Measurements from ENCODE around the gene CSNK2A1. TPM values are rescaled to one million over a fixed set of nuclear protein-coding genes. Genes with fewer than 3 reads are reported as not detected.
A peak's percentile ranks its signal among the peaks of the same experiment; 100 is the strongest.

CSNK2A1 gene
- total RNA-seq, 2 donors from 2014 or later: 71.4 to 74.8 TPM

- intact Hi-C loops (cut with DNase I): loop anchor here in 1 of 2 donors (10.0 kb wide), 2 partner anchors 96 to 166 kb away; no protein-coding TSS in a partner anchor
- peak; percentile 71 for DNase-seq (ENCODE audit: low spot score)
Measured at GRCh38 chr20:568673-569415, 25.3 kb upstream of the CSNK2A1 start.

DNA sequence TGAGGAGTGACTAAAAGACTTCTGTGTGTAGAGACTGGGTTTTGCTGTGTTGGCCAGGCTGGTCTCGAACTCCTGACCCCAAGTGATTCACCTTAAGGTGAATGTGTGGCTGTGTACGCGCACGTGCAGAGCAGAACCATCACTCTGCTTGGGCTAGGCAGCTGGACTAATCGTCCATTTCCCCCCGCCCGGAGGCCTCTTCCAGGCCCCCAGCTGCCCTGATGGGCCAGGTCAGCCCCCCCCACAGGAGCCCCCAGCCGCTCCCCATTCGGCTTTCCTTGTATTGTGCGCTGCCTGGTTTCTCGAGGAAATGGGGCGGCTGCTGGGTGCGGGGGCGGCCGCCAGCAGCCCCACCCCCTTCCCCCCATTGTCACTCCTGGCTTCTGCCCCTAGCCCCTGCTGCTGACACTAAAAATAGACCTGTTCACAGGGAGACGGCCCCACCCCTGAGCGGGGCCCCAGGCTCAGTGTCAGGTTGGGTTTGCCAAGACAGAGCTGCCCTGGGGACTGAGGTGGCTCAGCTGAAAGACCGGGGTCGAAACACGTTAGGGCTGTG is 24.6 kb upstream of the CSNK2A1 start:
- DNase-seq (ENCODE audit: low spot score): peak; percentile 76
- intact Hi-C loops (cut with DNase I): loop anchor here in 1 of 2 donors (10.0 kb wide), 2 partner anchors 97 to 167 kb away; no protein-coding TSS in a partner anchor

DNA sequence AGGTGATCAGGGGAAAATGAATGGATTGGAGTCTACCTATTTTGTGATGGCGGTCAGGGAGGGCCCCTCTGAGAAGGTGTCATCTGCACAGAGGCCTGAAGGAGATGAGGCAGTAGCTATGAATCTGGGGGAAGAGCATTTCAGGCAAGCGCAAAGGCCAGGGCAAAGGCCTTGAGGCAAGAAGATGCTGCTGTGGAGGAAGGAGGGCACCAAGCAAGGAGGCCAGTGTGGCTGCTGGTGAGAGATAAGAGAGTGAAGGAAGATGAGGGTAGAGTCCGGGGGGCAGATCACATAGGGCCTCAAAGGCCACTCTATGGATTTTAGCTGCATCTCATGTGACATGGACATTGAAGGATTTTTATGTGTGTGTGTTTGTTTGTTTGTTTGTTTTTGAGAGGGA is 20.6 kb upstream of the CSNK2A1 start:
- peak; percentile 28 for DNase-seq (ENCODE audit: low spot score)
- intact Hi-C loops (cut with DNase I): loop anchor here (5.0 to 10.0 kb wide), 4 partner anchors 101 to 178 kb away; no protein-coding TSS in a partner anchor

- peak; percentile 37 for DNase-seq (ENCODE audit: low spot score)
- intact Hi-C loops (cut with DNase I): loop anchor here (5.0 to 10.0 kb wide), 4 partner anchors 102 to 179 kb away; no protein-coding TSS in a partner anchor
Measured at GRCh38 chr20:563187-563586, 19.6 kb upstream of the CSNK2A1 start.

GRCh38 chr20:562232-562897 is 18.8 kb upstream of the CSNK2A1 start:
- intact Hi-C loops (cut with DNase I): loop anchor here (5.0 to 10.0 kb wide), 4 partner anchors 102 to 180 kb away; no protein-coding TSS in a partner anchor
- DNase-seq (ENCODE audit: low spot score): peak; percentile 43

DNA sequence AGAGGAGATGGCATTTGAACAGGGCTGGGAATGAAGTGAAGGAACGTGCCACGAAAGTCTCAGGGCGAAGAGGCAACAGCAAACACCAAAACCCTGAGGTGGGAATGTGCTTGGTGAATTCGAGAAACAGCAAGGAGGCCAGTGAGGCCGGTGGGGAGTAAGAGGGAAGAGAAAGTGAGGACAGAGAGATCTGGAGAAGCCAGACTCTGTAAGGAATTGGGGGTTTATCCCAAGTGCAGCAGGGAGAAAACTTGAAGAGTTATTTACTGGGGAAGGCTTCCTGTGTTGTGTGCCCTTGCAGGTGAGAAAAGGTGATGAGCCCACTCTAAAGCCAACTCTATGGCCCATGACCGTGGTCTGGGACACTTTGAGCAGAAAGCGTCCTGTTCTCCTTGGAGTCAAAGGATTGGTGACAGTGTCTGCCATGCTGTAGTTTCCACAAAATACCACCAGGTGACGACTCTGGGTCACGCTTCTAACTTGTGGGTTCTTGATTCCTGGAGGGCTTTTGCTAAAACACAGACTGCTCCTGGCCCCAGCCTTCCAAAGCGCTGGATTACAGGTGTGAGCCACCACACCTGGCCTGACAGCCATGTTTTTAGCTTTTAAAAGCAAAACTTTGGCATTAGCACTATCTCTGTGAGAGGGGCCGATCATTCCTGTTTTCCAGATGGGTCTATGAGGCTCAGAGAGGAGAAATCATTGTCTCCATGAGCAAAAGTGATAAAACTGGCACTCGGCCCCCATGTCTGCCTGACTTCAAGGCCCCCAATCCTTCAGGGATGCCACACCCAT is 18.0 kb upstream of the CSNK2A1 start:
- intact Hi-C loops (cut with DNase I): loop anchor here (5.0 to 10.0 kb wide), 4 partner anchors 103 to 181 kb away; no protein-coding TSS in a partner anchor
- peak; percentile 71 for DNase-seq (ENCODE audit: low spot score)

- intact Hi-C loops (cut with DNase I): loop anchor here (5.0 to 10.0 kb wide), 4 partner anchors 104 to 182 kb away; no protein-coding TSS in a partner anchor
- peak; percentile 26 for DNase-seq (ENCODE audit: low spot score)
Measured at GRCh38 chr20:560680-561079, 17.1 kb upstream of the CSNK2A1 start.

DNA sequence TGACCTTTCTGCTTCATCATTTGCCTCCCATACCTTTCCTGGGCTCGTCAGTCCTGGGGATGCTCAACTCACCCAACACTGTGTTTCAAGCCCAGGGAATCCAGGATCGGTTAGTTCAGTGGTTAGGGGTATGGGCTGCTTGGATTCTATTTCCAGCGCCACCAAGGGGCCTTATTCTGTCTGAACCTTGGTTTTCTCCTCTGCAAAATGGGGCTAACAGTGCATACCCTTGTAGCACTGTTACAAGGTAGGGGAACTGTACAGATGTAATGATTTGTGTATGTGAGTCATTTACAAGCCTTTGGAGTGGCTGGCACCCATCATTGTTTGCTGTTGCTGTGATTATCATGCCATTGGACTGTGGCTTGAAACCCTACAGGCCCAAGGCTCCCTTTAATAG is 14.5 kb upstream of the CSNK2A1 start:
- intact Hi-C loops (cut with DNase I): no loop called here
- DNase-seq (ENCODE audit: low spot score): no peak

DNA sequence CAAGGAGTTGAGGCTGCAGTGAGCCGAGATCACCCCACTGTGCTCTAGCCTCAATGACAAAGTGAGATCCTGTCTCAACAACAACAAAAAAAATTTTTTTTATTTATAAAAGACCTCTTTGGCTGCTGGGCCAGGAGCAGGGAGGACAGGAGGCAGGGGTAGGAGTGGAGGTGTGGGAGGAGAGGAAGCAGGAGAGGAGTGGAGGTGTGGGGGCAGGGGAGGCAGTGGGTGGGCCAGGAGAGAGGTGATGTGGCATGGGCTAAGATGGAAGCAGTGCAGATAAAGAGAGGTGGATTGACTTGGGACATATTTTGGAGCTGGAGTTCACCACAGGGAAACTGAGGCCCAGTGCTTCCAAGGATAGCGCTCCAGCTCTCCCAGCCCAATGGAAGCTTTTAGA is 13.4 kb upstream of the CSNK2A1 start:
- DNase-seq (ENCODE audit: low spot score): no peak
- intact Hi-C loops (cut with DNase I): no loop called here

DNA sequence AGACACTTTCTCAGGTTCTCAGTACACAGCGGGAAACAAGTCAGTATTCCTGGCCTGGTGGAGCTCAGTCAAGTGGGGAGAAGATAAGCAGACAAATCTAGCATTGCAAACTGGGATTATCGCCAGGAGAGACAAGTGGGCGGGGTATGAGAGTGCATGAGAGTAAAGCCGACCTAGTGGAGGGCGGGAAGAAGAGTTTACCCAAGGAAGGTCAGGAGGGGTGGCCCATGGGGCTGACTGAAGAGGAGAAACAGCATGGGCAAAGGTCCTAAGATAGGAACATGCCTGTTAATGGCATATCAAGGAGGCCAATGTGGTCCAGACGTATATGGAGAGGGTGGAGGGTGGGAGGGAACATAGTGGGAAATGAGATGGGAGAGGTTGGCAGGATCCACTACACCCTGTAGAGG is 12.4 kb upstream of the CSNK2A1 start:
- no peak for DNase-seq (ENCODE audit: low spot score)
- intact Hi-C loops (cut with DNase I): no loop called here

GRCh38 chr20:550611-551010 is 7.0 kb upstream of the CSNK2A1 start:
- intact Hi-C loops (cut with DNase I): no loop called here
- no peak for DNase-seq (ENCODE audit: low spot score)

DNA sequence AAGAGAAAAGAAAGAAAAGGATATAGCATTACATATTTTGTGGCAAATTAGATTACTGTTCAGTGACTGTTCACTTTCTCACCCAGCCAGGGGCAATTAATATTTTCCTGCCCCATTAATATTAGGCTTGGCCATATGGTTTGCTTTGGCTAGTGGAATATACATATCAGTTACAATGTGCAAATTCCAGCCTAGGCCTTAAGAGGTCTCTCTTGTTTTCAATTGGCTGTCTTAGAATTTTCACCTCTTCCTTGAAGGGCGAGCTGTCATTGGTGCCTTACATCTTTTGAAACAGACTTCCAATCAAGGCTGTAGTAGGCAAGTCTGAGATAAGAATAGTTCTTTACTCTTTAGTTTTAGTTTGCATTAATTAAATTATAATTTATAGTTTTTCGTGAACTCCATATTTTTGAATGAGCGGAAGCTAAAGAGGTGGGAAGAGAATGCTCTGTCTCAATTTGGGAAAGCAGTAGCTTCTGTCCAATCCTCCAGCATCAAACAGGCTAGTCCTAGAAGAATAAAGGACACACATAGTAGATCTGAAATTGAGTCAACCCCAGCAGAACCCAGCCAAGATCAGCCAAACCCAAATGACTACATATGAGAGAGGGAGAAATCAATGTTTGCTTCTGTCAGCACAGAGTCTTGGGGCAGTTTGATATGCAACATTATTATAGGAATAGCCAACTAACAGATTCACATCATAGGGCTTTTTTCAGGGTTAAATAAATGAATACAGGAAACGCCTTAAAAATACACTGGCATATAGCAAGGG is 6.3 kb upstream of the CSNK2A1 start:
- no peak for DNase-seq (ENCODE audit: low spot score)
- intact Hi-C loops (cut with DNase I): loop anchor here in 1 of 2 donors (10.0 kb wide), 1 partner anchor 565 kb away; the partner anchor contains the start of gene PSMF1

DNA sequence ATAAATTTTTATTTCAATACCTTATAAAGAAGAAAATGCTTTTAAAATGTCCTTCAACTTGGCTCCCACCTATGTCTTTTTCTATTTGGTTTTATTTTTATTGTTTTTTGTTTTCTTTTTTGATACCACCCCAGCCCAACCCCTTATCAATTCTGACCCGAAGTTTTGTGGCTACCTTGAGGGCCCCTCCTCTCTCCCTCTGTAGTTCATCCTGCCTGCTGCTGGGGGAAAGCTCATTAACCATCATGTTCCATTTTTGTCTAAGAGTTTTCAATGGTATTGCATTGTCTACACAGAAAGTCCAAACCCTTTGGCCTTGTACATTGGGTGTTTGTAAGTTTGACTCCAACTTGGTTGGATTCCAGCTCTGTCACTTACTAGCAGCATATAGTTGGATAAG is 5.3 kb upstream of the CSNK2A1 start:
- DNase-seq (ENCODE audit: low spot score): no peak
- intact Hi-C loops (cut with DNase I): loop anchor here in 1 of 2 donors (10.0 kb wide), 1 partner anchor 566 kb away; the partner anchor contains the start of gene PSMF1

GRCh38 chr20:547394-547793 is 3.8 kb upstream of the CSNK2A1 start:
- intact Hi-C loops (cut with DNase I): loop anchor here in 1 of 2 donors (10.0 kb wide), 1 partner anchor 567 kb away; the partner anchor contains the start of gene PSMF1
- DNase-seq (ENCODE audit: low spot score): no peak

- DNase-seq (ENCODE audit: low spot score): no peak
- intact Hi-C loops (cut with DNase I): loop anchor here in 1 of 2 donors (10.0 kb wide), 1 partner anchor 568 kb away; the partner anchor contains the start of gene PSMF1
Measured at GRCh38 chr20:546353-546752, 2.8 kb upstream of the CSNK2A1 start.

DNA sequence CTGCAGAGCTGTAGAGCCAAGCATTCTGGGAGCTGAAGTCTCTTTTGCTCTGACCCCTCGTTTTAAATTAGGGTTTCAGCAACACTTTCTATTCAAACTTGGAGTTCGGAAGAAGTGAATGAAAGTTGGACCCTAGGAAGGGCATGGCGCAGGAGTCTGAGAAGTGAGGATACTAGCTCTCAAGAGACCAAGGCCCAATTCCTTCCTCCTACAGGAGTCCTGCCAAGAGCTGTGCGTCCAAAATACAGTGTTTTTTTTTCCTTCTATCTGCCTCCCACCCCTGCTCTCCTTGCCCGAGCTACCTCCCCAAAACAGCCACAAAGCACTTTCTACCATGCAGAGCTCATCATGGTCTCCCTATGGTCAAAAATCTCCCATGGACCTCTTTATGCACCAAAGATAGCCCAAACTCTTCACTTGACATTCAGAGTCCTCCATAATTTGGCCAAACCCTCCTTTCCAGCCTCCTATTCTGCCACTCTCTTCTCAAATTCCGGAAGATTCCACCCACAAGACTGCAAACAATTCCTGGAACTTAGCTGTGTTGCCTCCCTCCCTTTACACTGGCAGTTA is 649 bp upstream of the CSNK2A1 start:
- DNase-seq (ENCODE audit: low spot score): no peak
- intact Hi-C loops (cut with DNase I): loop anchor here in 1 of 2 donors (10.0 kb wide), 1 partner anchor 571 kb away; the partner anchor contains the start of gene PSMF1

DNA sequence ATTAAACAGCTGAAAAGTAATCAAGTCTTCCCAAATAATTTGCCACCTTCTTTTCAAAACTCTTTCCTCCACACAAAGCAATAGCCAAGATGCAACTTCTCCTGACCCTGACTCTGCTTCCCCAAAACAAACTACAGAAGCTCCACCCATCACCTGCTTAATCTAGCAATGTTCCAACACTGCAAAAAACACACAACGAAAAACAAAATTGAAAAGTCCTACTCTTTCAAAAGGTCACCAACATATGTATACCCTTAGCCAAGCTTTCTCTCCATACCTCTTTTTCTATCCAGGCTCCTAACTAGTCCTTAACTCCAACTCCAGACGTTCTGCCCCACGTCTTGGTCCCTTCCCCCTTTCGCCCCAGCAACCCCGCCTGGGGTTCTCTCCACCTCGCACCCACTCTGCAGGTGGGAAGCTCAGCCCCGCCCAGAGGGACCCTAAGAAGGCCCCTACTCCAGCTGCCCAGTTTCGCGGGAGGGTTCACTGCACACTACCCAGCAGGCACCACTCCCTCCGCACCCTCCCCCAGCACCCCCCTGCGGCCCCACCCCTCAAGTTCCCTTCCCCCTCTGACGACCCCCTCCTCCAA is 717 bp downstream of the CSNK2A1 start:
- intact Hi-C loops (cut with DNase I): loop anchor here in 1 of 2 donors (10.0 kb wide), 1 partner anchor 572 kb away; the partner anchor contains the start of gene PSMF1
- DNase-seq (ENCODE audit: low spot score): no peak

Measured in posterior vena cava (tissue), 2 donors.